ENCODE results near the gene CCDC188. TPM values are rescaled to one million over a fixed set of nuclear protein-coding genes. Genes with fewer than 3 reads are reported as not detected.

The CCDC188 gene
- total and polyA plus RNA-seq, 9 of the 15 experiments (the other 6 are each of a cell fraction or from before 2014, with no cell fraction given) = not detected

GRCh38 chr22:20180245-20180630 is 29.4 kb upstream of the CCDC188 start (continued):
- TF ChIP-seq PBX2 (CRISPR knock-in tag; IDR thresholded peaks at IDR 0.05; ENCODE audit: low read depth) (0 out of 2 replicates have a peak, but pooled peaks have one; percentile 21), PBX2 (tag; conservative IDR thresholded peaks at IDR 0.05; ENCODE audit: low read depth) (no peak), ELK1 (CRISPR knock-in tag; IDR thresholded peaks at IDR 0.05) (no peak), L3MBTL2 (IDR thresholded peaks at IDR 0.05) (no peak), TFAM (CRISPR knock-in tag; conservative IDR thresholded peaks at IDR 0.05) (no peak), MECOM (CRISPR knock-in tag; IDR thresholded peaks at IDR 0.05) (no peak), YY1 (IDR thresholded peaks at IDR 0.05; ENCODE audit: borderline replicate concordance in 1 of 3, control insufficient read depth in 1 of 3, extremely low read depth in 1 of 3, insufficient read depth in 3 of 3, insufficient read length in 1 of 3, insufficient replicate concordance in 2 of 3, low read depth in 1 of 3, low read length in 2 of 3) (peak in 1 of 3 experiments; percentile 1), ZBTB1 (CRISPR knock-in tag; IDR thresholded peaks at IDR 0.05; ENCODE audit: borderline replicate concordance, low read depth) (0 out of 2 replicates have a peak, but pooled peaks have one; percentile 8)
